SH-SY5Y (cell line): ENCODE measurements around the gene CELSR3.

ENCODE experiments used
- GATA2 ChIP-seq: IDR thresholded peaks from 2 replicates; pipeline ENCODE4 v1.6.1; 2011; ENCODE audit warnings: mild to moderate bottlenecking, low read depth, low read length
- GATA3 ChIP-seq: IDR thresholded peaks from 2 replicates; pipeline ENCODE4 v1.6.1; 2011; ENCODE audit warnings: low read depth, mild to moderate bottlenecking, low read length, moderate library complexity

DNA sequence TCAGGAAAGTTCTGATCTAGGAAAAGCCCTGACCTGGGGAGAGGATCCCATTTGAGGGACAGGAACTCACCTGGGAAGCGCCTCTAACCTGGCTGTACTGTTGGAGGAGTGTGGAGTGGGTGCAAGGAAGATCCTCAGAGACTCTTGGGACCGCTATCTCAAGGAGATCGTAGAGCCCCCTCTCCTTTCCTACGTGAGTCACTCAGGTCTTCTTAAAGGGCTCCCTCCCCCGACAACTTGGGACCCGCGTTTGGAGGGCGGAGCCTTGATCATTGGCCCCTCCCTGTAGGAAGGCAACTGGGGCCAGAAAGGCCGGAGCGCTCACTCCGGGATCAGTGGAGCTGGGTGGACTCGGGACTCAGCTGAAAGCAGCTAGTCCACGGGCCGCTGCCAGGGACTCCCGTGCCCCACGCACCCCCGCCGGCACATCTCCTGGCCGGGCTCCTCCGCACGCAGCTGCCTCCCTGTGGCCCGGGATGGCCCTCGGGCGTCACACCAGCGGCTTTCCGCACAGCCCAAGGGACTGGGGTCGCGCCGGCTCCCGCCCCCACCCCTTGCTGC, 27.9 kb downstream of the CELSR3 start:
- TF ChIP-seq GATA3 (no peak), GATA2 (no peak)
